ENCODE measurements around the gene OTUD7B. TPM values are rescaled to one million over a fixed set of nuclear protein-coding genes. Genes with fewer than 3 reads are reported as not detected.

The OTUD7B gene
- total RNA-seq, 4 donors from 2014 or later = 9.7 to 44.9 (median 28.8) TPM

DNA sequence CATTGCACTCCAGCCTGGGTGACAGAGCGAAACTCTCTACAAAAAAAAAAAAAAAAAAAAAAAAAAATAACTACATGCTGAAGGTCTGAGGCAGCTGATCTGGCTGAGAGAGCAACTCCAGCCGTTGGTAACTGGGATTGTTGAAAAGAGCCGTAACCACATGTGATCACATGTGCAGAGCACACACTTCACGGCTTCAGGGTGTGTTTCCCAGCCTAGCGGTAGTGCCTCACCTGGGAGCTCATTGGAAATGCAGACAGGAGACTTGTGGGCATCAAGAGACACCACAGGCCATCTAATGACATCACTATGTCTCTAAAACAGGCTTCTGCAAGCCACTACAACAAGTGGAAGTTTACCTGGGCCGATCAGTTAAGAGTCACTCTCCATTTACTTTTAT lies 11.8 kb upstream of the OTUD7B start:
- H3K27ac ChIP-seq = no peak overlapping the region
- intact Hi-C loops (cut with DNase I; ENCODE audit: low total_unique reads) = no loop called here
- TF ChIP-seq CTCF (IDR thresholded peaks at IDR 0.05) (no peak), POLR2A (IDR thresholded peaks at IDR 0.05) (no peak)
- H3K9me3 ChIP-seq = no peaks in the 10 kb centered on the region
- H3K4me3 ChIP-seq = no peak overlapping the region
- no peak for DNase-seq
- no peaks in the 10 kb centered on the region for H3K36me3 ChIP-seq
- no peaks in the 10 kb centered on the region for H3K27me3 ChIP-seq
- no peaks in the 10 kb centered on the region for H3K4me1 ChIP-seq

GRCh38 chr1:150021191-150021694 lies 10.7 kb upstream of the OTUD7B start:
- Histone ChIP-seq H3K27me3 (no peaks in the 10 kb centered on the region), H3K9me3 (no peaks in the 10 kb centered on the region), H3K4me3 (no peak overlapping the region), H3K27ac (no peak overlapping the region), H3K4me1 (no peaks in the 10 kb centered on the region), H3K36me3 (no peaks in the 10 kb centered on the region)
- DNase-seq = no peak
- intact Hi-C loops (cut with DNase I; ENCODE audit: low total_unique reads) = no loop called here
- no peak for TF ChIP-seq POLR2A (IDR thresholded peaks at IDR 0.05)
- TF ChIP-seq CTCF (IDR thresholded peaks at IDR 0.05) = no peak

DNA sequence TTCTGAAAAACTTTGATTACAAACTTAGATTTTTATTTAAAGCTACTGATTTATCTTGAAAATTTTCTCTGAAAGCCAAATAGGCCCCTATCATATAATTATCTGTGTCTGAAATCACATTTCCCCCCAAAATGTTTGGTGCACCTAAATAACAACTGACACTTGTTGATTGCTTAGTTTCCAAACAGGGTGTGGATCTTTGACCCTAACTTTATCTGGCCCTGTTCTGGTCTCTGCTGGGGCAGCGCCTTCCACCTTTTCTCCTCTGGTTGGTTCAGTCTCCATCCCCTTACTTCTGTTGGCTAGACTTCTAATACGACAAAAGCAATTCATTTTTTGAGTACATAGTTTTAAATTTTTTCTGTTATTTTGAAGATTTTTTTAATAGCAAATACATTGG lies 10.2 kb upstream of the OTUD7B start:
- intact Hi-C loops (cut with DNase I; ENCODE audit: low total_unique reads) = no loop called here
- H3K27ac ChIP-seq = no peak overlapping the region
- no peak for TF ChIP-seq POLR2A (IDR thresholded peaks at IDR 0.05)
- TF ChIP-seq CTCF (IDR thresholded peaks at IDR 0.05) = no peak

GRCh38 chr1:150018165-150018564 lies 7.6 kb upstream of the OTUD7B start:
- Histone ChIP-seq H3K27ac (no peak overlapping the region), H3K4me3 (no peak overlapping the region), H3K9me3 (no peaks in the 10 kb centered on the region), H3K4me1 (no peaks in the 10 kb centered on the region), H3K36me3 (no peaks in the 10 kb centered on the region), H3K27me3 (no peaks in the 10 kb centered on the region)
- no peak for DNase-seq
- intact Hi-C loops (cut with DNase I; ENCODE audit: low total_unique reads) = no loop called here
- TF ChIP-seq POLR2A (IDR thresholded peaks at IDR 0.05) (no peak), CTCF (IDR thresholded peaks at IDR 0.05) (no peak)

More for the DNA sequence above, 10.2 kb upstream of the OTUD7B start:
- no peak for DNase-seq
- no peaks in the 10 kb centered on the region for H3K4me1 ChIP-seq
- no peaks in the 10 kb centered on the region for H3K27me3 ChIP-seq
- no peaks in the 10 kb centered on the region for H3K36me3 ChIP-seq
- H3K9me3 ChIP-seq = no peaks in the 10 kb centered on the region
- H3K4me3 ChIP-seq = no peak overlapping the region

DNA sequence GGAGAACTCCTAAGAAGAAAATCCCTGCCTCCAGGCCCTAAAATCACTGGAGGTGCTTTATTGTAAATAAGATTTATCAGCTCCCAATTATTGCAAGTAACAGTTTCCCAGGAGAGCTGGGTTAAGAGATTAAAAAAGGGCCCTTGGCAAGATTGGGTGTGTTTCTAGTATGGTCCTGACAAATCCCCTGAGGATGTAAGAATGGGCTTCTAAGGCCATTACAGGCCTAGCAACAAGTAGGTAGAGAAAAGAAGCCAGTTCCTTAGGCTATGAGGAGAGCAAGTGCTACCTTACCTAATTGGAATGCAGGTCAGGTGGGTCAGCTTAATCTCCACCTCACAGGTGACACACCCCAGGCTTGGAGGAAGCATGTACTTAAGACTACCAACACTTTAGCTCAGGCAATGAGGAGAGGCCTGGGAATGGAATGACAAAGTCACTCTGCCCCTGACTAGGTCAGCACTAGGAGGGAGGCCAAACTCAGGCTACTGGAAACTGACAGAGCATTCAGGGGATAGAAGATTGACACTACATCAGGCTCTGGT lies 6.8 kb upstream of the OTUD7B start:
- H3K36me3 ChIP-seq = no peaks in the 10 kb centered on the region
- intact Hi-C loops (cut with DNase I; ENCODE audit: low total_unique reads) = no loop called here
- no peaks in the 10 kb centered on the region for H3K4me1 ChIP-seq
- H3K27me3 ChIP-seq = no peaks in the 10 kb centered on the region
- TF ChIP-seq CTCF (IDR thresholded peaks at IDR 0.05) (no peak), POLR2A (IDR thresholded peaks at IDR 0.05) (no peak)
- H3K9me3 ChIP-seq = no peaks in the 10 kb centered on the region
- no peak for DNase-seq
- H3K27ac ChIP-seq = no peak overlapping the region
- no peak overlapping the region for H3K4me3 ChIP-seq
